GM18526 (cell line): ENCODE data around the gene DCLK2.

Source experiments
- POLR2A ChIP-seq: IDR thresholded peaks from 3 replicates; pipeline ENCODE4 v1.6.1; 2011; ENCODE audit not compliant: insufficient read length; ENCODE audit errors: extremely low read depth

DCLK2 gene

GRCh38 chr4:150247184-150247583 lies 168.9 kb downstream of the DCLK2 start:
- TF ChIP-seq POLR2A: no peak

GRCh38 chr4:150248181-150248580 lies 169.9 kb downstream of the DCLK2 start:
- no peak for TF ChIP-seq POLR2A

- TF ChIP-seq POLR2A: no peak
Measured at GRCh38 chr4:150250293-150250997, 172.2 kb downstream of the DCLK2 start.

- TF ChIP-seq POLR2A: no peak
Measured at GRCh38 chr4:150250998-150251651, 172.9 kb downstream of the DCLK2 start.

- TF ChIP-seq POLR2A: no peak
Measured at GRCh38 chr4:150251752-150252190, 173.5 kb downstream of the DCLK2 start.

- TF ChIP-seq POLR2A: no peak
Measured at GRCh38 chr4:150252306-150252705, 174.1 kb downstream of the DCLK2 start.

GRCh38 chr4:150252741-150253140 lies 174.5 kb downstream of the DCLK2 start:
- no peak for TF ChIP-seq POLR2A

- TF ChIP-seq POLR2A: no peak
Measured at GRCh38 chr4:150253416-150253815, 175.2 kb downstream of the DCLK2 start.

GRCh38 chr4:150253965-150254630 lies 175.9 kb downstream of the DCLK2 start:
- no peak for TF ChIP-seq POLR2A

- no peak for TF ChIP-seq POLR2A
Measured at GRCh38 chr4:150255610-150256224, 177.5 kb downstream of the DCLK2 start.

- TF ChIP-seq POLR2A: no peak
Measured at GRCh38 chr4:150256225-150256620, 178.0 kb downstream of the DCLK2 start.

GRCh38 chr4:150256841-150257730 lies 178.8 kb downstream of the DCLK2 start:
- TF ChIP-seq POLR2A: no peak

GRCh38 chr4:150258569-150258968 lies 180.3 kb downstream of the DCLK2 start:
- TF ChIP-seq POLR2A: no peak

GRCh38 chr4:150259861-150260567 lies 181.8 kb downstream of the DCLK2 start:
- TF ChIP-seq POLR2A: no peak
